IgD-negative memory B cell (primary cell): Measurements from ENCODE around the gene SNTG2. TPM values are rescaled to one million over a fixed set of nuclear protein-coding genes. Genes with fewer than 3 reads are reported as not detected.

Experiments
- H3K27ac Mint-ChIP-seq, 3 donors: one replicate each; pipeline ENCODE4 v1.8.0; 2020 to 2022; ENCODE audit warnings: mild to moderate bottlenecking in 3 of 3, mixed read lengths in 3 of 3, moderate library complexity in 1 of 3
- H3K27me3 Mint-ChIP-seq: one replicate; pipeline ENCODE4 v1.8.0; 2021; ENCODE audit warnings: mixed read lengths
- H3K36me3 Mint-ChIP-seq: one replicate; pipeline ENCODE4 v1.8.0; 2020; ENCODE audit warnings: mild to moderate bottlenecking, mixed read lengths
- H3K4me1 Mint-ChIP-seq, 3 donors: one replicate each; pipeline ENCODE4 v1.8.0; 2020 to 2022; ENCODE audit warnings: mixed read lengths in 3 of 3, mild to moderate bottlenecking in 1 of 3
- H3K4me3 Mint-ChIP-seq, 4 donors: one replicate each; pipeline ENCODE4 v1.8.0; 2020 to 2022; ENCODE audit warnings: mild to moderate bottlenecking in 4 of 4, mixed read lengths in 4 of 4, moderate library complexity in 3 of 4
- H3K9me3 Mint-ChIP-seq, 3 donors: one replicate each; pipeline ENCODE4 v1.8.0; 2020 to 2021; ENCODE audit warnings: mixed read lengths in 3 of 3, mild to moderate bottlenecking in 1 of 3
- polyA plus RNA-seq: library from polyadenylated mRNA; unstranded; fragments of 300-500 nt; fragmentation: Illumina TruSeq; gene quantifications from one replicate; pipeline ENCODE4 v1.2.3, GENCODE V29; 2021

The SNTG2 gene
- polyA plus RNA-seq, 1 donor from 2014 or later = not detected

GRCh38 chr2:1022178-1022577 lies 71.5 kb downstream of the SNTG2 start:
- peaks cover 2% of the 10 kb centered on the region for H3K27me3 Mint-ChIP-seq
- H3K4me1 Mint-ChIP-seq = no peaks in the 10 kb centered on the region
- peaks cover 0 to 2% (median 0%) of the 10 kb centered on the region in 3 donors for H3K9me3 Mint-ChIP-seq
- no peaks in the 10 kb centered on the region for H3K36me3 Mint-ChIP-seq
- no peak overlapping the region for H3K27ac Mint-ChIP-seq
- H3K4me3 Mint-ChIP-seq = no peak overlapping the region

GRCh38 chr2:1024981-1025380 lies 74.3 kb downstream of the SNTG2 start:
- Mint-ChIP-seq H3K27me3 (no peaks in the 10 kb centered on the region), H3K9me3 (peaks cover 0 to 2% (median 0%) of the 10 kb centered on the region in 3 donors), H3K36me3 (no peaks in the 10 kb centered on the region), H3K4me1 (no peaks in the 10 kb centered on the region), H3K4me3 (no peak overlapping the region), H3K27ac (no peak overlapping the region)

GRCh38 chr2:1026141-1026540 lies 75.5 kb downstream of the SNTG2 start:
- Mint-ChIP-seq H3K27ac (no peak overlapping the region), H3K4me1 (peaks cover 0 to 1% (median 0%) of the 10 kb centered on the region in 3 donors), H3K9me3 (peaks cover 0 to 2% (median 0%) of the 10 kb centered on the region in 3 donors), H3K27me3 (no peaks in the 10 kb centered on the region), H3K36me3 (no peaks in the 10 kb centered on the region), H3K4me3 (no peak overlapping the region)

GRCh38 chr2:1028831-1029230 lies 78.2 kb downstream of the SNTG2 start:
- H3K4me3 Mint-ChIP-seq = no peak overlapping the region

GRCh38 chr2:1032030-1032429 lies 81.4 kb downstream of the SNTG2 start:
- no peak overlapping the region for H3K27ac Mint-ChIP-seq
- peaks cover 0 to 5% (median 0%) of the 10 kb centered on the region in 3 donors for H3K9me3 Mint-ChIP-seq
- H3K4me3 Mint-ChIP-seq = peak overlapping the region in 1 of 4 donors; percentile 84

More at GRCh38 chr2:1028831-1029230, 78.2 kb downstream of the SNTG2 start:
- H3K9me3 Mint-ChIP-seq = no peaks in the 10 kb centered on the region
- H3K4me1 Mint-ChIP-seq = peaks cover 0 to 4% (median 0%) of the 10 kb centered on the region in 3 donors
- H3K27me3 Mint-ChIP-seq = no peaks in the 10 kb centered on the region
- H3K36me3 Mint-ChIP-seq = no peaks in the 10 kb centered on the region
- H3K27ac Mint-ChIP-seq = no peak overlapping the region

GRCh38 chr2:1033069-1033468 lies 82.4 kb downstream of the SNTG2 start:
- Mint-ChIP-seq H3K9me3 (peaks cover 0 to 5% (median 0%) of the 10 kb centered on the region in 3 donors), H3K27me3 (peaks cover 1% of the 10 kb centered on the region), H3K27ac (no peak overlapping the region), H3K36me3 (no peaks in the 10 kb centered on the region), H3K4me3 (no peak overlapping the region), H3K4me1 (peaks cover 0 to 4% (median 0%) of the 10 kb centered on the region in 3 donors)

More at GRCh38 chr2:1032030-1032429, 81.4 kb downstream of the SNTG2 start:
- peaks cover 0 to 4% (median 0%) of the 10 kb centered on the region in 3 donors for H3K4me1 Mint-ChIP-seq
- peaks cover 1% of the 10 kb centered on the region for H3K27me3 Mint-ChIP-seq
- no peaks in the 10 kb centered on the region for H3K36me3 Mint-ChIP-seq

GRCh38 chr2:1037066-1037465 lies 86.4 kb downstream of the SNTG2 start:
- H3K4me3 Mint-ChIP-seq = no peak overlapping the region
- peaks cover 1% of the 10 kb centered on the region for H3K27me3 Mint-ChIP-seq
- H3K27ac Mint-ChIP-seq = no peak overlapping the region
- peaks cover 0 to 5% (median 0%) of the 10 kb centered on the region in 3 donors for H3K9me3 Mint-ChIP-seq
- peaks cover 0 to under 1% (median 0%) of the 10 kb centered on the region in 3 donors for H3K4me1 Mint-ChIP-seq
- H3K36me3 Mint-ChIP-seq = no peaks in the 10 kb centered on the region

- Mint-ChIP-seq H3K27me3 (peaks cover 1% of the 10 kb centered on the region), H3K4me1 (no peaks in the 10 kb centered on the region), H3K27ac (no peak overlapping the region), H3K4me3 (no peak overlapping the region), H3K9me3 (peaks cover 0 to 13% (median 7%) of the 10 kb centered on the region in 3 donors), H3K36me3 (no peaks in the 10 kb centered on the region)
Observed at GRCh38 chr2:1039549-1039948, 88.9 kb downstream of the SNTG2 start.

GRCh38 chr2:1041012-1041805 lies 90.6 kb downstream of the SNTG2 start:
- Mint-ChIP-seq H3K27ac (no peak overlapping the region), H3K4me1 (no peaks in the 10 kb centered on the region), H3K36me3 (no peaks in the 10 kb centered on the region), H3K9me3 (peaks cover 2 to 15% (median 10%) of the 10 kb centered on the region in 3 donors), H3K27me3 (no peaks in the 10 kb centered on the region), H3K4me3 (no peak overlapping the region)

GRCh38 chr2:1045109-1045508 lies 94.5 kb downstream of the SNTG2 start:
- H3K36me3 Mint-ChIP-seq = no peaks in the 10 kb centered on the region

GRCh38 chr2:1046067-1046466 lies 95.4 kb downstream of the SNTG2 start:
- no peak overlapping the region for H3K4me3 Mint-ChIP-seq
- no peak overlapping the region for H3K27ac Mint-ChIP-seq
- peaks cover 2 to 27% (median 27%) of the 10 kb centered on the region in 3 donors for H3K9me3 Mint-ChIP-seq
- H3K27me3 Mint-ChIP-seq = no peaks in the 10 kb centered on the region
- H3K36me3 Mint-ChIP-seq = no peaks in the 10 kb centered on the region
- no peaks in the 10 kb centered on the region for H3K4me1 Mint-ChIP-seq

More at GRCh38 chr2:1045109-1045508, 94.5 kb downstream of the SNTG2 start:
- Mint-ChIP-seq H3K27me3 (no peaks in the 10 kb centered on the region), H3K4me1 (no peaks in the 10 kb centered on the region), H3K9me3 (peaks cover 2 to 27% (median 25%) of the 10 kb centered on the region in 3 donors), H3K27ac (no peak overlapping the region), H3K4me3 (no peak overlapping the region)

- H3K4me3 Mint-ChIP-seq = no peak overlapping the region
- peaks cover 2 to 27% (median 24%) of the 10 kb centered on the region in 3 donors for H3K9me3 Mint-ChIP-seq
- H3K27me3 Mint-ChIP-seq = peaks cover 2% of the 10 kb centered on the region
- no peak overlapping the region for H3K27ac Mint-ChIP-seq
- H3K36me3 Mint-ChIP-seq = no peaks in the 10 kb centered on the region
- no peaks in the 10 kb centered on the region for H3K4me1 Mint-ChIP-seq
Observed at GRCh38 chr2:1047485-1047884, 96.8 kb downstream of the SNTG2 start.

- Mint-ChIP-seq H3K27me3 (peaks cover 5% of the 10 kb centered on the region), H3K36me3 (no peaks in the 10 kb centered on the region), H3K27ac (no peak overlapping the region)
Observed at GRCh38 chr2:1049691-1050090, 99.0 kb downstream of the SNTG2 start.

GRCh38 chr2:1051075-1051474 lies 100.4 kb downstream of the SNTG2 start:
- H3K4me1 Mint-ChIP-seq = no peaks in the 10 kb centered on the region
- no peak overlapping the region for H3K4me3 Mint-ChIP-seq
- H3K27me3 Mint-ChIP-seq = peaks cover 5% of the 10 kb centered on the region
- no peaks in the 10 kb centered on the region for H3K36me3 Mint-ChIP-seq
- peaks cover 2 to 20% (median 13%) of the 10 kb centered on the region in 3 donors for H3K9me3 Mint-ChIP-seq
- H3K27ac Mint-ChIP-seq = no peak overlapping the region

More at GRCh38 chr2:1049691-1050090, 99.0 kb downstream of the SNTG2 start:
- no peak overlapping the region for H3K4me3 Mint-ChIP-seq
- H3K4me1 Mint-ChIP-seq = no peaks in the 10 kb centered on the region
- peaks cover 2 to 21% (median 14%) of the 10 kb centered on the region in 3 donors for H3K9me3 Mint-ChIP-seq

GRCh38 chr2:1052771-1053191 lies 102.1 kb downstream of the SNTG2 start:
- Mint-ChIP-seq H3K4me3 (no peak overlapping the region), H3K9me3 (peaks cover 0 to 20% (median 3%) of the 10 kb centered on the region in 3 donors), H3K27me3 (peaks cover 5% of the 10 kb centered on the region), H3K4me1 (no peaks in the 10 kb centered on the region), H3K36me3 (no peaks in the 10 kb centered on the region), H3K27ac (no peak overlapping the region)
